ENCODE results near the gene PANX1. TPM values are rescaled to one million over a fixed set of nuclear protein-coding genes. Genes with fewer than 3 reads are reported as not detected.

PANX1 gene
- total and polyA plus RNA-seq, 2 donors (not counting 1 experiment from before 2014, with no cell fraction given): 51.7 to 54.5 TPM

DNA sequence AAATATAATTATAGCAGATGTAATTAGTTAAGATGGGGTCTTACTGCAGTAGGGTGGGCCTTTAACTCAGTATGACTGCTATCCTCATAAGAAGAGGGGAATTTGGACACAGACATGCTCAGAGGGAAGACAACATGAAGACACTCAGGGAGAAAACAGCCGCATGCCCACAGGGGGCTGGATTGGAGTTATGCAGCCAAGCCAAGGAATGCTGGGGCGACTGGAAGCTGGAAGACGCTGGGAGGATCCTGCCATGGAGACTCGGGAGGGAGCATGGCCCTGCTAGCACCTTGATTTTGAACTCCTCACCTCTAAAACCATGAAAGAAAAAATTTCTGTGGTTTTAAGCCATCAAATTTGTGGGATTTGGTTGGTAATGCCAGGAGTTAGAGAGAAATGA is 40.9 kb downstream of the PANX1 start:
- DNase-seq (ENCODE audit: low read depth in 2 of 2): no peak
- H3K4me2 ChIP-seq (ENCODE audit: extremely low read depth, insufficient read depth, low read length): no peak overlapping the region
- H3K27ac ChIP-seq (ENCODE audit: insufficient read depth, low read length): no peak overlapping the region
- no peaks in the 10 kb centered on the region for H3K9me3 ChIP-seq (ENCODE audit: control insufficient read depth, insufficient read depth, low read depth, low read length)
- no peak overlapping the region for H3K4me3 ChIP-seq (replicated peaks in 1 of 4; ENCODE audit: control extremely low read depth in 1 of 4, insufficient read depth in 1 of 4, low read depth in 3 of 4, low read length in 4 of 4)
- H4K20me1 ChIP-seq (ENCODE audit: control insufficient read depth, extremely low read depth, insufficient read depth, low read length): no peaks in the 10 kb centered on the region
- no peak overlapping the region for H3K9ac ChIP-seq (ENCODE audit: insufficient read depth, low read length)
- no peak overlapping the region for H2AFZ ChIP-seq (ENCODE audit: low read length)
- peaks cover 1% of the 10 kb centered on the region for H3K4me1 ChIP-seq (ENCODE audit: control insufficient read depth, extremely low read depth, insufficient read depth, low read length)
- no peaks in the 10 kb centered on the region for H3K27me3 ChIP-seq (ENCODE audit: control insufficient read depth, insufficient read depth, low read length)
- TF ChIP-seq CTCF (conservative IDR thresholded peaks at IDR 0.05 in 1 of 2, IDR thresholded peaks at IDR 0.05 in 1 of 2; ENCODE audit: low read depth in 1 of 2, low read length in 2 of 2) (no peak), EZH2 (IDR thresholded peaks at IDR 0.05; ENCODE audit: low read length, missing control alignments) (no peak)
- H3K79me2 ChIP-seq (ENCODE audit: control insufficient read depth, insufficient read depth, low read length): peaks cover 32% of the 10 kb centered on the region
- no peaks in the 10 kb centered on the region for H3K36me3 ChIP-seq (ENCODE audit: control insufficient read depth, insufficient read depth, low read length)

DNA sequence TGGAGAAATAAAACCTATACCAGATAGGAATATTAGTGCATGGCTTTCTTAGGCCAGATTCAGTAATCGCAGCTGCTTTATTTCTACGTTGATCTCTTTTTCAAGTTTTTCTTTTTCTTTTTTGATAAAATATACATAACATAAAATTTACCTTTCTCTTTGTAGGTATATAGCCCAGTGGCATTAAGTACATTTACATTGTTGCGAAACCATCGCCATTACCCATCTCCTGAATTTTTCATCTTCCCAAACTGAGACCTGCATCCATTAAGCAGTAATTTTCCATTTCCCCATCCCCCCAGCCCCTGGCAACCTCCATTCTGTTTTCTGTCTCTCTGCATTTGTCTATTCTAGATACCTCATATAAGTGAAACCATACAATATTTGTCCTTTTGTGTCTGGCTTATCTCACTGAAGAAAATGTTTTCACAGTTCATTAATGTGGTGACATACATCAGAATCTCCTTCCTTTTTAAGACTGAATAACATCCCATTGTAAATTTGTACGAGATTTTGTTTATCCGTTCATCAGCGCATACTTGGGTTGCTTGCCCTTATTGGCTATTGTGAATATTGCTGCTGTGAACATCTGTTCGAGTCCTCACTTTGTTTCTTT is 41.4 kb downstream of the PANX1 start:
- H3K27ac ChIP-seq (ENCODE audit: insufficient read depth, low read length): no peak overlapping the region
- no peak overlapping the region for H3K9ac ChIP-seq (ENCODE audit: insufficient read depth, low read length)
- H3K27me3 ChIP-seq (ENCODE audit: control insufficient read depth, insufficient read depth, low read length): no peaks in the 10 kb centered on the region
- H3K4me1 ChIP-seq (ENCODE audit: control insufficient read depth, extremely low read depth, insufficient read depth, low read length): peaks cover 7% of the 10 kb centered on the region
- TF ChIP-seq EZH2 (IDR thresholded peaks at IDR 0.05; ENCODE audit: low read length, missing control alignments): no peak
- TF ChIP-seq CTCF (conservative IDR thresholded peaks at IDR 0.05 in 1 of 2, IDR thresholded peaks at IDR 0.05 in 1 of 2; ENCODE audit: low read depth in 1 of 2, low read length in 2 of 2): no peak
- no peak overlapping the region for H2AFZ ChIP-seq (ENCODE audit: low read length)
- H3K9me3 ChIP-seq (ENCODE audit: control insufficient read depth, insufficient read depth, low read depth, low read length): no peaks in the 10 kb centered on the region
- peaks cover 29% of the 10 kb centered on the region for H3K79me2 ChIP-seq (ENCODE audit: control insufficient read depth, insufficient read depth, low read length)
- DNase-seq (ENCODE audit: low read depth in 2 of 2): no peak
- H3K4me2 ChIP-seq (ENCODE audit: extremely low read depth, insufficient read depth, low read length): no peak overlapping the region
- no peaks in the 10 kb centered on the region for H4K20me1 ChIP-seq (ENCODE audit: control insufficient read depth, extremely low read depth, insufficient read depth, low read length)
- no peak overlapping the region for H3K4me3 ChIP-seq (replicated peaks in 1 of 4; ENCODE audit: control extremely low read depth in 1 of 4, insufficient read depth in 1 of 4, low read depth in 3 of 4, low read length in 4 of 4)
- H3K36me3 ChIP-seq (ENCODE audit: control insufficient read depth, insufficient read depth, low read length): no peaks in the 10 kb centered on the region

DNA sequence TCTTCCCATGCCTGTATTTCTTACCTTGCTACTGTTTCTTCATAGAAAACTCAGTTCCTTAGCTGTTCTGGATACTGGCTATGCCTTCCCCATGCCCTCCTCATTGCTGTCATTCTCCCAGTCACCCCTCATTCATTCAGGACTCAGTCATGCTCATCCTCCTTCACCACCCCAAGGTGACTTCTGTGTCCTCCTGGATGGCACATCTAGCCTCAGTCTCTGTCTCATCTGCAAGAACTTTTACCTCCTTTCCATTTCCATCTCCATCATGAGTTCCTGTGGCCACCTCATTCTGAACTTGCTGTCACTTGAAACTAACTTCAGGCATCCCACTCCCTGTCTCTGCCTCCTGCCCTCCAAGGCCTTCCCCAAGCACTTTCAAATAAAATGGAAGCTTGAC is 42.3 kb downstream of the PANX1 start:
- no peaks in the 10 kb centered on the region for H3K36me3 ChIP-seq (ENCODE audit: control insufficient read depth, insufficient read depth, low read length)
- no peaks in the 10 kb centered on the region for H3K9me3 ChIP-seq (ENCODE audit: control insufficient read depth, insufficient read depth, low read depth, low read length)
- H3K4me3 ChIP-seq (replicated peaks in 1 of 4; ENCODE audit: control extremely low read depth in 1 of 4, insufficient read depth in 1 of 4, low read depth in 3 of 4, low read length in 4 of 4): no peak overlapping the region
- DNase-seq (ENCODE audit: low read depth in 2 of 2): no peak
- H3K9ac ChIP-seq (ENCODE audit: insufficient read depth, low read length): no peak overlapping the region
- H3K4me2 ChIP-seq (ENCODE audit: extremely low read depth, insufficient read depth, low read length): no peak overlapping the region
- H3K4me1 ChIP-seq (ENCODE audit: control insufficient read depth, extremely low read depth, insufficient read depth, low read length): peaks cover 9% of the 10 kb centered on the region
- H4K20me1 ChIP-seq (ENCODE audit: control insufficient read depth, extremely low read depth, insufficient read depth, low read length): no peaks in the 10 kb centered on the region
- no peaks in the 10 kb centered on the region for H3K27me3 ChIP-seq (ENCODE audit: control insufficient read depth, insufficient read depth, low read length)
- TF ChIP-seq EZH2 (IDR thresholded peaks at IDR 0.05; ENCODE audit: low read length, missing control alignments) (no peak), CTCF (conservative IDR thresholded peaks at IDR 0.05 in 1 of 2, IDR thresholded peaks at IDR 0.05 in 1 of 2; ENCODE audit: low read depth in 1 of 2, low read length in 2 of 2) (peak in 1 of 2 donors; percentile 1)
- H3K27ac ChIP-seq (ENCODE audit: insufficient read depth, low read length): no peak overlapping the region
- H3K79me2 ChIP-seq (ENCODE audit: control insufficient read depth, insufficient read depth, low read length): peaks cover 26% of the 10 kb centered on the region
- H2AFZ ChIP-seq (ENCODE audit: low read length): no peak overlapping the region
